Measurements from ENCODE around the gene UBR2. TPM values are rescaled to one million over a fixed set of nuclear protein-coding genes. Genes with fewer than 3 reads are reported as not detected.

Gene UBR2
- total and polyA plus RNA-seq, 2 of the 13 experiments (the other 11 are each of a cell fraction or from before 2014, with no cell fraction given): 17.6 to 29.3 TPM

DNA sequence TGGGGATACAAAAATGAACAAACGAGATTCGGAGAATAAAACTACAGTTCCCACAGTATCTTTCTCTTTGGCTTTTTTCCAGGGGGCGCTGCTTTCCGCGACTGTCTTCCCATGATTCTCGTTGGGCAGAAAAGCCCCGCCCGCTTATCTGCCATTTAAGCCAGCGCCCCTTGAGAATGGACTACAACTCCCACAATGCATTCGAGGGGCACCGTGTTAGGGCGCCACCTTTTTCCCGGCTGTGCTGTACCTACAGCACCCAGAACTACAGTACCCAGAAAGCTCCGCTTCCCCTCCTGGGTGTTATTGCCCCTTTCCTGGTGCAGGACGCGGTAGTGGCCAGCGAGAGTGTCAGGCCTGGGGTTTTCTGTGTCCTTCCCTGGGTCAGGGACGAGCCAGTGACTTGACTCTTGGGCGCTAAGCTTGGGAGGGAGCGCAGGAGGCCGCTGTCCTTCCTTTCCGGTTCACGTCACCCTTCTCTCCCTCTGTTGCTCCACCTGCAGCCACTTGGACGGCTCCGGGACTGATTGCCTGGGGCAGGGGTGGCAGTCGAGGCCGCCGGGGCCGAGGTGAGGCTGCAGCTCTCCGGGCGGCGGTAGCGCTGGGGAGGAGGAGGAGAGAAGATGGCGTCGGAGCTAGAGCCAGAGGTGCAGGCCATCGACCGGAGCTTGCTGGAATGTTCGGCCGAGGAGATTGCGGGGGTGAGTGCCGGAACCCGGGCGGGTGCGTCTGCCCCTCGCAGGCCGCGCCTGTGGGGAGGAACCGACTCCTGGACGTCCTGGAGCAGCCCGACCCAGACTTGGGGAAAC, at the start of gene UBR2 (continued):
- TF ChIP-seq, protein P1, sequence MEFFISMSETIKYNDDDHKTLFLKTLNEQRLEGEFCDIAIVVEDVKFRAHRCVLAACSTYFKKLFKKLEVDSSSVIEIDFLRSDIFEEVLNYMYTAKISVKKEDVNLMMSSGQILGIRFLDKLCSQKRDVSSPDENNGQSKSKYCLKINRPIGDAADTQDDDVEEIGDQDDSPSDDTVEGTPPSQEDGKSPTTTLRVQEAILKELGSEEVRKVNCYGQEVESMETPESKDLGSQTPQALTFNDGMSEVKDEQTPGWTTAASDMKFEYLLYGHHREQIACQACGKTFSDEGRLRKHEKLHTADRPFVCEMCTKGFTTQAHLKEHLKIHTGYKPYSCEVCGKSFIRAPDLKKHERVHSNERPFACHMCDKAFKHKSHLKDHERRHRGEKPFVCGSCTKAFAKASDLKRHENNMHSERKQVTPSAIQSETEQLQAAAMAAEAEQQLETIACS (CRISPR knock-in tag; IDR thresholded peaks at IDR 0.05): no peak
- peak; percentile 93 for TF ChIP-seq TBX2 (CRISPR knock-in tag; IDR thresholded peaks at IDR 0.05; ENCODE audit: borderline replicate concordance)
- TF ChIP-seq, protein P2, sequence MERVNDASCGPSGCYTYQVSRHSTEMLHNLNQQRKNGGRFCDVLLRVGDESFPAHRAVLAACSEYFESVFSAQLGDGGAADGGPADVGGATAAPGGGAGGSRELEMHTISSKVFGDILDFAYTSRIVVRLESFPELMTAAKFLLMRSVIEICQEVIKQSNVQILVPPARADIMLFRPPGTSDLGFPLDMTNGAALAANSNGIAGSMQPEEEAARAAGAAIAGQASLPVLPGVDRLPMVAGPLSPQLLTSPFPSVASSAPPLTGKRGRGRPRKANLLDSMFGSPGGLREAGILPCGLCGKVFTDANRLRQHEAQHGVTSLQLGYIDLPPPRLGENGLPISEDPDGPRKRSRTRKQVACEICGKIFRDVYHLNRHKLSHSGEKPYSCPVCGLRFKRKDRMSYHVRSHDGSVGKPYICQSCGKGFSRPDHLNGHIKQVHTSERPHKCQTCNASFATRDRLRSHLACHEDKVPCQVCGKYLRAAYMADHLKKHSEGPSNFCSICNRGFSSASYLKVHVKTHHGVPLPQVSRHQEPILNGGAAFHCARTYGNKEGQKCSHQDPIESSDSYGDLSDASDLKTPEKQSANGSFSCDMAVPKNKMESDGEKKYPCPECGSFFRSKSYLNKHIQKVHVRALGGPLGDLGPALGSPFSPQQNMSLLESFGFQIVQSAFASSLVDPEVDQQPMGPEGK (CRISPR knock-in tag; IDR thresholded peaks at IDR 0.05): peak; percentile 77; the same call in 1 of the 2 replicates
- no peak; the same call in 1 of the 2 replicates for TF ChIP-seq ZNF343 (CRISPR knock-in tag; IDR thresholded peaks at IDR 0.05)
- TF ChIP-seq ZNF354B (CRISPR knock-in tag; IDR thresholded peaks at IDR 0.05): 0 out of 2 replicates have a peak, but pooled peaks have one; percentile 79
- TF ChIP-seq, protein P3, sequence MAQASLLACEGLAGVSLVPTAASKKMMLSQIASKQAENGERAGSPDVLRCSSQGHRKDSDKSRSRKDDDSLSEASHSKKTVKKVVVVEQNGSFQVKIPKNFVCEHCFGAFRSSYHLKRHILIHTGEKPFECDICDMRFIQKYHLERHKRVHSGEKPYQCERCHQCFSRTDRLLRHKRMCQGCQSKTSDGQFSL (CRISPR knock-in tag; IDR thresholded peaks at IDR 0.05): no peak
- peak; percentile 73; the same call in 1 of the 2 replicates for TF ChIP-seq ZFP82 (CRISPR knock-in tag; IDR thresholded peaks at IDR 0.05; ENCODE audit: borderline replicate concordance)
- TF ChIP-seq ZFP90 (CRISPR knock-in tag; IDR thresholded peaks at IDR 0.05; ENCODE audit: borderline replicate concordance): peak; percentile 81; the same call in 1 of the 2 replicates
- no peak for TF ChIP-seq GPN1 (CRISPR knock-in tag; IDR thresholded peaks at IDR 0.05; ENCODE audit: borderline replicate concordance)
- peak; percentile 37 for TF ChIP-seq SP2 (CRISPR knock-in tag; IDR thresholded peaks at IDR 0.05)
- TF ChIP-seq, protein P4, sequence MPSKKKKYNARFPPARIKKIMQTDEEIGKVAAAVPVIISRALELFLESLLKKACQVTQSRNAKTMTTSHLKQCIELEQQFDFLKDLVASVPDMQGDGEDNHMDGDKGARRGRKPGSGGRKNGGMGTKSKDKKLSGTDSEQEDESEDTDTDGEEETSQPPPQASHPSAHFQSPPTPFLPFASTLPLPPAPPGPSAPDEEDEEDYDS (CRISPR knock-in tag; IDR thresholded peaks at IDR 0.05): peak; percentile 97
- TF ChIP-seq, protein P5, sequence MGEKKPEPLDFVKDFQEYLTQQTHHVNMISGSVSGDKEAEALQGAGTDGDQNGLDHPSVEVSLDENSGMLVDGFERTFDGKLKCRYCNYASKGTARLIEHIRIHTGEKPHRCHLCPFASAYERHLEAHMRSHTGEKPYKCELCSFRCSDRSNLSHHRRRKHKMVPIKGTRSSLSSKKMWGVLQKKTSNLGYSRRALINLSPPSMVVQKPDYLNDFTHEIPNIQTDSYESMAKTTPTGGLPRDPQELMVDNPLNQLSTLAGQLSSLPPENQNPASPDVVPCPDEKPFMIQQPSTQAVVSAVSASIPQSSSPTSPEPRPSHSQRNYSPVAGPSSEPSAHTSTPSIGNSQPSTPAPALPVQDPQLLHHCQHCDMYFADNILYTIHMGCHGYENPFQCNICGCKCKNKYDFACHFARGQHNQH (CRISPR knock-in tag; IDR thresholded peaks at IDR 0.05): peak; percentile 91
- TF ChIP-seq, protein P6, sequence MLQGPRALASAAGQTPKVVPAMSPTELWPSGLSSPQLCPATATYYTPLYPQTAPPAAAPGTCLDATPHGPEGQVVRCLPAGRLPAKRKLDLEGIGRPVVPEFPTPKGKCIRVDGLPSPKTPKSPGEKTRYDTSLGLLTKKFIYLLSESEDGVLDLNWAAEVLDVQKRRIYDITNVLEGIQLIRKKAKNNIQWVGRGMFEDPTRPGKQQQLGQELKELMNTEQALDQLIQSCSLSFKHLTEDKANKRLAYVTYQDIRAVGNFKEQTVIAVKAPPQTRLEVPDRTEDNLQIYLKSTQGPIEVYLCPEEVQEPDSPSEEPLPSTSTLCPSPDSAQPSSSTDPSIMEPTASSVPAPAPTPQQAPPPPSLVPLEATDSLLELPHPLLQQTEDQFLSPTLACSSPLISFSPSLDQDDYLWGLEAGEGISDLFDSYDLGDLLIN (CRISPR knock-in tag; IDR thresholded peaks at IDR 0.05; ENCODE audit: borderline replicate concordance): peak; percentile 81
- TF ChIP-seq, protein P7, sequence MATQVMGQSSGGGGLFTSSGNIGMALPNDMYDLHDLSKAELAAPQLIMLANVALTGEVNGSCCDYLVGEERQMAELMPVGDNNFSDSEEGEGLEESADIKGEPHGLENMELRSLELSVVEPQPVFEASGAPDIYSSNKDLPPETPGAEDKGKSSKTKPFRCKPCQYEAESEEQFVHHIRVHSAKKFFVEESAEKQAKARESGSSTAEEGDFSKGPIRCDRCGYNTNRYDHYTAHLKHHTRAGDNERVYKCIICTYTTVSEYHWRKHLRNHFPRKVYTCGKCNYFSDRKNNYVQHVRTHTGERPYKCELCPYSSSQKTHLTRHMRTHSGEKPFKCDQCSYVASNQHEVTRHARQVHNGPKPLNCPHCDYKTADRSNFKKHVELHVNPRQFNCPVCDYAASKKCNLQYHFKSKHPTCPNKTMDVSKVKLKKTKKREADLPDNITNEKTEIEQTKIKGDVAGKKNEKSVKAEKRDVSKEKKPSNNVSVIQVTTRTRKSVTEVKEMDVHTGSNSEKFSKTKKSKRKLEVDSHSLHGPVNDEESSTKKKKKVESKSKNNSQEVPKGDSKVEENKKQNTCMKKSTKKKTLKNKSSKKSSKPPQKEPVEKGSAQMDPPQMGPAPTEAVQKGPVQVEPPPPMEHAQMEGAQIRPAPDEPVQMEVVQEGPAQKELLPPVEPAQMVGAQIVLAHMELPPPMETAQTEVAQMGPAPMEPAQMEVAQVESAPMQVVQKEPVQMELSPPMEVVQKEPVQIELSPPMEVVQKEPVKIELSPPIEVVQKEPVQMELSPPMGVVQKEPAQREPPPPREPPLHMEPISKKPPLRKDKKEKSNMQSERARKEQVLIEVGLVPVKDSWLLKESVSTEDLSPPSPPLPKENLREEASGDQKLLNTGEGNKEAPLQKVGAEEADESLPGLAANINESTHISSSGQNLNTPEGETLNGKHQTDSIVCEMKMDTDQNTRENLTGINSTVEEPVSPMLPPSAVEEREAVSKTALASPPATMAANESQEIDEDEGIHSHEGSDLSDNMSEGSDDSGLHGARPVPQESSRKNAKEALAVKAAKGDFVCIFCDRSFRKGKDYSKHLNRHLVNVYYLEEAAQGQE (IDR thresholded peaks at IDR 0.05; ENCODE audit: borderline replicate concordance in 1 of 2, low read depth in 1 of 2, low read length in 2 of 2): no peak; a peak in 1 of 4 replicates
